H9 (cell line): ENCODE data around the gene CKLF. TPM values are rescaled to one million over a fixed set of nuclear protein-coding genes. Genes with fewer than 3 reads are reported as not detected.
A peak's percentile ranks its signal among the peaks of the same experiment; 100 is the strongest.

ENCODE experiments used
- DNase-seq: peaks from one replicate; pipeline ENCODE4 v3.0.0-alpha.2; 2017
- H2AFZ ChIP-seq: one replicate; pipeline ENCODE4 v1.6.1; 2013; ENCODE audit warnings: mild to moderate bottlenecking, low read length, control low read depth, moderate library complexity
- H2AK5ac ChIP-seq: 2 replicates; pipeline ENCODE4 v1.6.1; 2013; ENCODE audit warnings: low read length, control low read depth, mixed read lengths; ENCODE audit not compliant: insufficient read length
- H2BK120ac ChIP-seq: one replicate; pipeline ENCODE4 v1.6.1; 2013; ENCODE audit warnings: low read depth, mild to moderate bottlenecking, low read length, control low read depth, inconsistent platforms; ENCODE audit not compliant: poor library complexity, severe bottlenecking
- H2BK12ac ChIP-seq: 2 replicates; pipeline ENCODE4 v1.6.1; 2013; ENCODE audit warnings: low read length, control low read depth, mixed read lengths, low read depth; ENCODE audit not compliant: insufficient read length
- H2BK15ac ChIP-seq: 2 replicates; pipeline ENCODE4 v1.6.1; 2013; ENCODE audit warnings: low read depth, low read length, control low read depth
- H2BK20ac ChIP-seq: one replicate; pipeline ENCODE4 v1.6.1; 2013; ENCODE audit warnings: low read depth, mild to moderate bottlenecking, low read length, control low read depth, inconsistent platforms; ENCODE audit not compliant: poor library complexity, severe bottlenecking
- H2BK5ac ChIP-seq: 2 replicates; pipeline ENCODE4 v1.6.1; 2013; ENCODE audit warnings: low read length, control low read depth, mixed read lengths; ENCODE audit not compliant: insufficient read length
- H3K14ac ChIP-seq: 2 replicates; pipeline ENCODE4 v1.6.1; 2013; ENCODE audit warnings: low read length, control low read depth; ENCODE audit not compliant: insufficient read depth
- H3K18ac ChIP-seq: 2 replicates; pipeline ENCODE4 v1.6.1; 2013; ENCODE audit warnings: low read depth, mild to moderate bottlenecking, mixed read lengths, low read length, control low read depth; ENCODE audit not compliant: insufficient read length
- H3K23ac ChIP-seq: 2 replicates; pipeline ENCODE4 v1.6.1; 2013; ENCODE audit warnings: low read length, control low read depth, mixed read lengths, low read depth; ENCODE audit not compliant: insufficient read length
- H3K23me2 ChIP-seq: 2 replicates; pipeline ENCODE4 v1.6.1; 2013; ENCODE audit warnings: low read depth, mild to moderate bottlenecking, mixed read lengths, low read length, control low read depth; ENCODE audit not compliant: insufficient read length, poor library complexity, severe bottlenecking
- H3K27ac ChIP-seq: 2 replicates; pipeline ENCODE4 v1.5.1; 2013; ENCODE audit warnings: low read length, control low read depth, mixed read lengths, low read depth; ENCODE audit not compliant: insufficient read length
- H3K27me3 ChIP-seq: 2 replicates; pipeline ENCODE4 v1.6.1; 2013; ENCODE audit warnings: low read length, control low read depth, inconsistent platforms; ENCODE audit not compliant: insufficient read depth
- H3K4ac ChIP-seq: 2 replicates; pipeline ENCODE4 v1.6.1; 2013; ENCODE audit warnings: low read depth, mild to moderate bottlenecking, control low read depth, inconsistent platforms, low read length, moderate library complexity
- H3K4me1 ChIP-seq: 2 replicates; pipeline ENCODE4 v1.6.1; 2013; ENCODE audit warnings: low read length, control low read depth, inconsistent platforms; ENCODE audit not compliant: insufficient read depth
- H3K4me2 ChIP-seq: 2 replicates; pipeline ENCODE4 v1.6.1; 2013; ENCODE audit warnings: low read length, control low read depth, mixed read lengths; ENCODE audit not compliant: insufficient read length, insufficient read depth
- H3K56ac ChIP-seq: 2 replicates; pipeline ENCODE4 v1.6.1; 2013; ENCODE audit warnings: low read depth, mild to moderate bottlenecking, mixed read lengths, low read length, control low read depth; ENCODE audit not compliant: insufficient read length
- H3K79me1 ChIP-seq: 2 replicates; pipeline ENCODE4 v1.6.1; 2013; ENCODE audit warnings: low read depth, mild to moderate bottlenecking, moderate library complexity, low read length, control low read depth, inconsistent platforms; ENCODE audit not compliant: insufficient read depth, poor library complexity, severe bottlenecking
- H3K79me2 ChIP-seq: 2 replicates; pipeline ENCODE4 v1.6.1; 2013; ENCODE audit warnings: low read length, control low read depth, inconsistent platforms; ENCODE audit not compliant: insufficient read depth
- H3K9ac ChIP-seq: 2 replicates; pipeline ENCODE4 v1.6.1; 2013; ENCODE audit warnings: low read length, control low read depth, mixed read lengths; ENCODE audit not compliant: insufficient read length; ENCODE audit errors: extremely low read depth
- H3K9me3 ChIP-seq: one replicate; pipeline ENCODE4 v1.6.1; 2013; ENCODE audit warnings: low read depth, low read length, inconsistent platforms; ENCODE audit not compliant: control insufficient read depth
- H3T11ph ChIP-seq: one replicate; pipeline ENCODE4 v1.6.1; 2013; ENCODE audit warnings: mild to moderate bottlenecking, low read length, control low read depth, inconsistent platforms
- H4K20me1 ChIP-seq: one replicate; pipeline ENCODE4 v1.6.1; 2013; ENCODE audit not compliant: control insufficient read depth, insufficient read length, insufficient read depth
- H4K5ac ChIP-seq: 2 replicates; pipeline ENCODE4 v1.6.1; 2013; ENCODE audit warnings: low read depth, mild to moderate bottlenecking, mixed read lengths, low read length, control low read depth; ENCODE audit not compliant: insufficient read length
- H4K8ac ChIP-seq: replicated peaks from 2 replicates; pipeline ENCODE4 v1.6.1; 2013; ENCODE audit warnings: low read length, control low read depth, mixed read lengths, low read depth; ENCODE audit not compliant: insufficient read length
- H4K91ac ChIP-seq: 2 replicates; pipeline ENCODE4 v1.6.1; 2013; ENCODE audit warnings: low read depth, mild to moderate bottlenecking, moderate library complexity, mixed read lengths, low read length, control low read depth; ENCODE audit not compliant: insufficient read length
- H3K27ac Mint-ChIP-seq, 3 experiments: 2 replicates in 2 of 3; 3 replicates in 1 of 3; pipeline ENCODE4 v1.8.0; 2020 to 2021; ENCODE audit warnings: mixed read lengths in 3 of 3, mild to moderate bottlenecking in 1 of 3, moderate library complexity in 1 of 3
- H3K27me3 Mint-ChIP-seq: 2 replicates; pipeline ENCODE4 v1.8.0; 2021; ENCODE audit warnings: low read depth, mild to moderate bottlenecking, moderate library complexity, mixed read lengths
- H3K36me3 Mint-ChIP-seq, 3 experiments: 2 replicates in 2 of 3; 3 replicates in 1 of 3; pipeline ENCODE4 v1.8.0; 2020 to 2021; ENCODE audit warnings: low read depth in 3 of 3, mixed read lengths in 3 of 3; ENCODE audit not compliant: insufficient read depth in 1 of 3
- H3K4me1 Mint-ChIP-seq, 2 experiments: 2 replicates each; pipeline ENCODE4 v1.8.0; 2020; ENCODE audit warnings: mixed read lengths in 2 of 2
- H3K4me3 Mint-ChIP-seq, 2 experiments: 2 replicates in 1 of 2; 3 replicates in 1 of 2; pipeline ENCODE4 v1.8.0; 2020 to 2021; ENCODE audit warnings: mild to moderate bottlenecking in 2 of 2, mixed read lengths in 2 of 2, moderate library complexity in 1 of 2
- H3K9me3 Mint-ChIP-seq, 2 experiments: 2 replicates in 1 of 2; 3 replicates in 1 of 2; pipeline ENCODE4 v1.8.0; 2020; ENCODE audit warnings: mild to moderate bottlenecking in 2 of 2, mixed read lengths in 2 of 2, moderate library complexity in 1 of 2
- WGBS: extraction: QIAGEN DNeasy Blood & Tissue Kit; methylation state at CpG from one replicate; pipeline ENCODE4 v1.1.7; 2013; ENCODE audit warnings: missing lambda C conversion rate, low lambda C conversion rate, mixed read lengths; ENCODE audit not compliant: insufficient read length; ENCODE audit errors: extremely low coverage; 5-methylcytosine and 5-hydroxymethylcytosine counted together
- total RNA-seq: library from RNA; stranded (reverse); gene quantifications from 2 replicates; pipeline ENCODE4 v1.2.1, GENCODE V29; 2021
- TF ChIP-seq, protein P1 (sequence below): fragments of 200-600 bp; sonication (generic); conservative IDR thresholded peaks from 3 replicates; pipeline ENCODE4 v1.8.0; 2021; ENCODE audit warnings: antibody characterized with exemption, mild to moderate bottlenecking

Gene CKLF
- total RNA-seq, 1 experiment from 2014 or later, result 23.1 TPM

GRCh38 chr16:66581246-66581952, 29.0 kb downstream of the CKLF start:
- Mint-ChIP-seq H3K36me3 (no peaks in the 10 kb centered on the region), H3K4me3 (no peak overlapping the region), H3K4me1 (peaks cover 28 to 32% of the 10 kb centered on the region in 2 experiments), H3K9me3 (no peaks in the 10 kb centered on the region), H3K27me3 (peaks cover 35% of the 10 kb centered on the region), H3K27ac (peak overlapping the region in 1 of 3 experiments; percentile 29; a peak in 1 of 7 replicates)
- peaks cover 13% of the 10 kb centered on the region; the same call in 1 of the 2 replicates for H3K27me3 ChIP-seq
- H4K5ac ChIP-seq, result no peak overlapping the region
- no peak overlapping the region for H2AFZ ChIP-seq
- no peak overlapping the region for H2BK120ac ChIP-seq
- H4K20me1 ChIP-seq, result no peaks in the 10 kb centered on the region
- TF ChIP-seq, protein P1, sequence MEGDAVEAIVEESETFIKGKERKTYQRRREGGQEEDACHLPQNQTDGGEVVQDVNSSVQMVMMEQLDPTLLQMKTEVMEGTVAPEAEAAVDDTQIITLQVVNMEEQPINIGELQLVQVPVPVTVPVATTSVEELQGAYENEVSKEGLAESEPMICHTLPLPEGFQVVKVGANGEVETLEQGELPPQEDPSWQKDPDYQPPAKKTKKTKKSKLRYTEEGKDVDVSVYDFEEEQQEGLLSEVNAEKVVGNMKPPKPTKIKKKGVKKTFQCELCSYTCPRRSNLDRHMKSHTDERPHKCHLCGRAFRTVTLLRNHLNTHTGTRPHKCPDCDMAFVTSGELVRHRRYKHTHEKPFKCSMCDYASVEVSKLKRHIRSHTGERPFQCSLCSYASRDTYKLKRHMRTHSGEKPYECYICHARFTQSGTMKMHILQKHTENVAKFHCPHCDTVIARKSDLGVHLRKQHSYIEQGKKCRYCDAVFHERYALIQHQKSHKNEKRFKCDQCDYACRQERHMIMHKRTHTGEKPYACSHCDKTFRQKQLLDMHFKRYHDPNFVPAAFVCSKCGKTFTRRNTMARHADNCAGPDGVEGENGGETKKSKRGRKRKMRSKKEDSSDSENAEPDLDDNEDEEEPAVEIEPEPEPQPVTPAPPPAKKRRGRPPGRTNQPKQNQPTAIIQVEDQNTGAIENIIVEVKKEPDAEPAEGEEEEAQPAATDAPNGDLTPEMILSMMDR, result no peak
- no peaks in the 10 kb centered on the region; the same call in 1 of the 2 replicates for H3K4me1 ChIP-seq
- H3T11ph ChIP-seq, result no peak overlapping the region
- H3K9ac ChIP-seq, result no peak overlapping the region
- H2BK12ac ChIP-seq, result no peak overlapping the region
- WGBS, result no CpG with 5 or more reads among the region's 3 CpGs
- H4K8ac ChIP-seq, result no peak overlapping the region
- H3K9me3 ChIP-seq, result no peaks in the 10 kb centered on the region
- no peak overlapping the region for H3K18ac ChIP-seq
- H3K23me2 ChIP-seq, result no peaks in the 10 kb centered on the region
- no peak overlapping the region for H3K27ac ChIP-seq
- no peak for DNase-seq
- H3K79me1 ChIP-seq, result no peaks in the 10 kb centered on the region
- H3K4ac ChIP-seq, result no peak overlapping the region
- H2BK5ac ChIP-seq, result no peak overlapping the region
- no peak overlapping the region for H3K23ac ChIP-seq
- no peak overlapping the region for H2AK5ac ChIP-seq
- no peak overlapping the region for H2BK20ac ChIP-seq
- no peak overlapping the region for H3K4me2 ChIP-seq
- H2BK15ac ChIP-seq, result no peak overlapping the region
- no peak overlapping the region for H4K91ac ChIP-seq
- H3K14ac ChIP-seq, result no peak overlapping the region
- no peak overlapping the region for H3K56ac ChIP-seq
- no peaks in the 10 kb centered on the region for H3K79me2 ChIP-seq
